HG03139 (cell line): ENCODE measurements around the gene PRSS27.
A peak's percentile ranks its signal among the peaks of the same experiment; 100 is the strongest.
"Not testable (repeated sequence)": the region's sequence is repeated elsewhere in the genome, so short reads cannot be mapped to it uniquely, and the experiment has no call there.

ENCODE experiments used
- ATAC-seq: cut with Tn5 transposase; IDR thresholded peaks from one replicate; pipeline ENCODE4 v1.9.1; 2021; ENCODE audit not compliant: unreplicated experiment

Gene PRSS27

GRCh38 chr16:2678206-2678965 lies 41.6 kb downstream of the PRSS27 start:
- ATAC-seq = not testable (repeated sequence)

- ATAC-seq = not testable (repeated sequence)
Measured at GRCh38 chr16:2676937-2677336, 43.1 kb downstream of the PRSS27 start.

GRCh38 chr16:2675714-2676113 lies 44.3 kb downstream of the PRSS27 start:
- no peak for ATAC-seq

GRCh38 chr16:2675021-2675420 lies 45.0 kb downstream of the PRSS27 start:
- ATAC-seq = no peak

- peak; percentile 84 for ATAC-seq
Measured at GRCh38 chr16:2673066-2673999, 46.7 kb downstream of the PRSS27 start.

- no peak for ATAC-seq
Measured at GRCh38 chr16:2671741-2672140, 48.3 kb downstream of the PRSS27 start.

- not testable (repeated sequence) for ATAC-seq
Measured at GRCh38 chr16:2671193-2671592, 48.8 kb downstream of the PRSS27 start.

GRCh38 chr16:2670017-2670416 lies 50.0 kb downstream of the PRSS27 start:
- not testable (repeated sequence) for ATAC-seq

- ATAC-seq = not testable (repeated sequence)
Measured at GRCh38 chr16:2669587-2669986, 50.4 kb downstream of the PRSS27 start.

GRCh38 chr16:2666671-2667070 lies 53.4 kb downstream of the PRSS27 start:
- not testable (repeated sequence) for ATAC-seq

- ATAC-seq = no peak
Measured at GRCh38 chr16:2664574-2664982, 55.4 kb downstream of the PRSS27 start.

- no peak for ATAC-seq
Measured at GRCh38 chr16:2663553-2664546, 56.2 kb downstream of the PRSS27 start.
